HepG2 (cell line): ENCODE results near the gene OS9. TPM values are rescaled to one million over a fixed set of nuclear protein-coding genes. Genes with fewer than 3 reads are reported as not detected.
A peak's percentile ranks its signal among the peaks of the same experiment; 100 is the strongest.

Source experiments
- BCL6 ChIP-seq: IDR thresholded peaks from 2 replicates; pipeline ENCODE4 v1.6.1; 2016; ENCODE audit warnings: missing genetic modification reagents, missing compliant biosample characterization
- HMG20B ChIP-seq: conservative IDR thresholded peaks from 2 replicates; pipeline ENCODE4 v1.6.1; 2016; ENCODE audit warnings: missing genetic modification reagents, missing compliant biosample characterization
- MAF1 ChIP-seq: sonication (generic); formaldehyde crosslinking; IDR thresholded peaks from 2 replicates; pipeline ENCODE4 v1.5.0; 2020; ENCODE audit warnings: missing genetic modification reagents, borderline replicate concordance
- NFIB ChIP-seq: sonication (generic); formaldehyde crosslinking; IDR thresholded peaks from 2 replicates; pipeline ENCODE4 v1.9.0; 2021; ENCODE audit warnings: missing genetic modification reagents, mild to moderate bottlenecking, borderline replicate concordance
- POLR2AphosphoS5 ChIP-seq: IDR thresholded peaks from 2 replicates; pipeline ENCODE4 v1.6.1; 2012; ENCODE audit warnings: low read depth, low read length
- PRMT3 ChIP-seq: sonication (generic); formaldehyde crosslinking; IDR thresholded peaks from 2 replicates; pipeline ENCODE4 v1.8.1; 2022; ENCODE audit warnings: low read depth, mild to moderate bottlenecking, moderate library complexity, missing genetic modification reagents, borderline replicate concordance
- RELA ChIP-seq: sonication (generic); formaldehyde crosslinking; IDR thresholded peaks from 2 replicates; pipeline ENCODE4 v1.4.0; 2020; ENCODE audit warnings: missing genetic modification reagents
- SMAD3 ChIP-seq: sonication (generic); formaldehyde crosslinking; IDR thresholded peaks from 2 replicates; pipeline ENCODE4 v1.4.0; 2020; ENCODE audit warnings: missing genetic modification reagents
- SUZ12 ChIP-seq: fragments of 150-350 bp; IDR thresholded peaks from 2 replicates; pipeline ENCODE4 v1.6.1; 2014; ENCODE audit warnings: low read depth, low read length
- ZBTB40 ChIP-seq, 2 experiments: fragments of 450-650 bp in 1 of 2; sonication (generic) in 1 of 2; formaldehyde crosslinking in 1 of 2; IDR thresholded peaks; 2 replicates each; pipeline versions ENCODE4 v1.6.1 to v1.8.0; 2016 to 2022; ENCODE audit warnings: antibody characterized with exemption in 1 of 2, mild to moderate bottlenecking in 1 of 2, missing genetic modification reagents in 1 of 2
- ZNF274 ChIP-seq: sonication (generic); formaldehyde crosslinking; IDR thresholded peaks from 2 replicates; pipeline ENCODE4 v1.5.1; 2020; ENCODE audit warnings: mild to moderate bottlenecking, missing genetic modification reagents
- ZNF3 ChIP-seq: IDR thresholded peaks from 2 replicates; pipeline ENCODE4 v1.7.0; 2017; ENCODE audit warnings: inconsistent platforms
- ZNF30 ChIP-seq: sonication (generic); formaldehyde crosslinking; IDR thresholded peaks from 2 replicates; pipeline ENCODE4 v1.5.0; 2020; ENCODE audit warnings: mild to moderate bottlenecking, missing genetic modification reagents
- ZNF644 ChIP-seq: IDR thresholded peaks from 2 replicates; pipeline ENCODE4 v1.6.1; 2016; ENCODE audit warnings: low read depth
- ZNF710 ChIP-seq: sonication (generic); formaldehyde crosslinking; IDR thresholded peaks from 2 replicates; pipeline ENCODE4 v1.5.0; 2020; ENCODE audit warnings: mild to moderate bottlenecking, missing genetic modification reagents, borderline replicate concordance
- ZSCAN9 ChIP-seq: IDR thresholded peaks from 2 replicates; pipeline ENCODE4 v1.6.1; 2016; ENCODE audit warnings: borderline replicate concordance
- polyA plus RNA-seq, 8 experiments: library from polyadenylated mRNA; depleted of rRNA in 3 of 8; stranded (reverse) in 7 of 8; unstranded in 1 of 8; fragments of >200 nt; fragmentation: Illumina TruSeq in 4 of 8; extraction: Trizol in 4 of 8; gene quantifications; 2 replicates each; pipeline versions ENCODE4 v1.2.1 to v1.2.3, GENCODE V29; 2011 to 2016; ENCODE audit warnings: low read depth in 4 of 8, missing spikeins in 1 of 8, mixed read lengths in 1 of 8; ENCODE audit not compliant: insufficient read depth in 1 of 8
- total RNA-seq, 5 experiments: library from RNA; depleted of rRNA; stranded (reverse); fragments of >200 nt; fragmentation: Illumina TruSeq; extraction: Trizol; gene quantifications; 2 replicates each; pipeline ENCODE4 v1.2.3, GENCODE V29; 2016; ENCODE audit warnings: low read depth in 1 of 5
- TF ChIP-seq, protein P1 (sequence below): IDR thresholded peaks from 2 replicates; pipeline ENCODE4 v1.6.1; 2016; ENCODE audit warnings: missing genetic modification reagents, missing compliant biosample characterization

The OS9 gene
- total and polyA plus RNA-seq, 2 of the 13 experiments (the other 11 are each of a cell fraction or from before 2014, with no cell fraction given) = 156 to 206 TPM

DNA sequence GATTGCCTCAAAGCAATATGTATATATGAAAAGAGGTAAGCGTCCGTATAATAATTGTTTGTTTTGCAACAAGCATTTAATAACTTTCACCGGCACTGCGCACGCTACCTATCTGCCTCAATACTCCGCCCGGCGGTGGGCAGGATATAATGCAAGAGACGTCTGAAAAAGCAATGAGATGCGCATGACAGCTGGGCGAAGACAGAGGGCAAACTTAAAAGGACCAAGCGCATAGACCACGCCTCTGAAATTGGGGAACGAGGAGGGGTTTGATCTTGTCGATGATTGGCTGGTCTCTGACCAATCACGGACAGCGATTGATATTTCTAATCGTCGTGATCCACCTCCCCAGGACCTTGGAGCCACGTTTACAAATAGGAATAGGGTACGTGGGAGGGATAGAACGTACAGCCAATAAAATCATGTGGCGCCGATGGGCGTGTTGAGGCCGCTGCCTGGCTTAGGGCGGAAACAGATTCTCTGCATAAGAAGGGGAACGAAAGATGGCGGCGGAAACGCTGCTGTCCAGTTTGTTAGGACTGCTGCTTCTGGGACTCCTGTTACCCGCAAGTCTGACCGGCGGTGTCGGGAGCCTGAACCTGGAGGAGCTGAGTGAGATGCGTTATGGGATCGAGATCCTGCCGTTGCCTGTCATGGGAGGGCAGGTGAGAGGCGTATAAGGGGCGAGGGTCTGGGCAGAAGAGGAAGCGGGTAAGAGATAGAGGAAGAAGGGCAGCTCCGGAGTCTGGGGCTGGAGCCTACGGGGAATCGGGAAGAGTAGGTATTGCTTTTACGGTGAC, at the start of gene OS9 (continued):
- TF ChIP-seq ZBTB40 (IDR thresholded peaks at IDR 0.05) (no peak), ZBTB40 (CRISPR knock-in tag; IDR thresholded peaks at IDR 0.05) (peak; percentile 71; the same call in 1 of the 2 replicates), NFIB (CRISPR knock-in tag) (no peak), ZNF30 (CRISPR knock-in tag) (no peak), MAF1 (CRISPR knock-in tag) (no peak), SMAD3 (CRISPR knock-in tag) (peak; percentile 1; the same call in 1 of the 2 replicates), ZNF3 (CRISPR knock-in tag) (no peak), RELA (CRISPR knock-in tag) (no peak), ZNF710 (no peak; the same call in 1 of the 2 replicates), POLR2AphosphoS5 (peak; percentile 91), BCL6 (CRISPR knock-in tag) (no peak; the same call in 1 of the 2 replicates), ZNF644 (CRISPR knock-in tag) (no peak), HMG20B (0 out of 2 replicates have a peak, but pooled peaks have one; percentile 8), SUZ12 (no peak), ZNF274 (CRISPR knock-in tag) (peak; percentile 81), PRMT3 (CRISPR knock-in tag) (no peak), ZSCAN9 (CRISPR knock-in tag) (no peak)
- TF ChIP-seq, protein P1, sequence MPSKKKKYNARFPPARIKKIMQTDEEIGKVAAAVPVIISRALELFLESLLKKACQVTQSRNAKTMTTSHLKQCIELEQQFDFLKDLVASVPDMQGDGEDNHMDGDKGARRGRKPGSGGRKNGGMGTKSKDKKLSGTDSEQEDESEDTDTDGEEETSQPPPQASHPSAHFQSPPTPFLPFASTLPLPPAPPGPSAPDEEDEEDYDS (CRISPR knock-in tag) = peak; percentile 95
